ENCODE results near the gene C22orf15. TPM values are rescaled to one million over a fixed set of nuclear protein-coding genes. Genes with fewer than 3 reads are reported as not detected.
"Not testable (repeated sequence)": the region's sequence is repeated elsewhere in the genome, so short reads cannot be mapped to it uniquely, and the experiment has no call there.

C22orf15 gene
- total and polyA plus RNA-seq, 2 donors: 1.3 to 3.3 TPM

DNA sequence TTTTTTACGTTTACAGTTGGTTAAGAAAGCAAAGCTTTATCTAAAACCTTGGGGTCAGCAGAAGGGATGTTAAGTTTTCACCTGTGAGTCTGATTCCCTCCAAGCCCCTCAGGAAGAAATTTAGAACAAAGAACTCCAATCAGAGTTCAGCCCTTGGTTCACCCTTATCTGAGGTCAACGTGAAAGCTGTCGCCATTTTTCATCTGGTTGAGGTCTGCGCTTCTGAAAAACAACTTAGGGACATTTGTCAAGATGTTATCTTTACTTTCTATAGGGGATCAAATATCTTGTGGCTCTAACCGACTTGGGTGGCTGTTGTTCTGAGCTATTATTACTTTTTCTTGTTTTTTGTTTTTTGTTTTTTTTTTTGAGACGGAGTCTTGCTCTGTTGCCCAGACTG is 41.9 kb upstream of the C22orf15 start:
- Histone ChIP-seq H3K27ac (ENCODE audit: low read depth in 1 of 2, low read length in 1 of 2) (no peak overlapping the region), H3K4me3 (ENCODE audit: low read length in 2 of 2) (no peak overlapping the region), H3K27me3 (ENCODE audit: control insufficient read depth in 2 of 2, insufficient read depth in 1 of 2, low read length in 1 of 2) (no peaks in the 10 kb centered on the region), H3K36me3 (ENCODE audit: control insufficient read depth in 2 of 2, insufficient read depth in 2 of 2, low read length in 1 of 2) (no peaks in the 10 kb centered on the region), H3K9me3 (ENCODE audit: control insufficient read depth in 2 of 2, insufficient read depth in 1 of 2, low read length in 1 of 2) (no peaks in the 10 kb centered on the region), H3K4me1 (ENCODE audit: control insufficient read depth in 2 of 2, insufficient read depth in 2 of 2, low read length in 2 of 2) (peaks cover 7 to 13% of the 10 kb centered on the region in 2 donors)
- 95% methylated on average over 6 of the region's 6 CpGs for WGBS
- DNase-seq (ENCODE audit: low read depth in 6 of 9, low spot score in 9 of 9): no peak

DNA sequence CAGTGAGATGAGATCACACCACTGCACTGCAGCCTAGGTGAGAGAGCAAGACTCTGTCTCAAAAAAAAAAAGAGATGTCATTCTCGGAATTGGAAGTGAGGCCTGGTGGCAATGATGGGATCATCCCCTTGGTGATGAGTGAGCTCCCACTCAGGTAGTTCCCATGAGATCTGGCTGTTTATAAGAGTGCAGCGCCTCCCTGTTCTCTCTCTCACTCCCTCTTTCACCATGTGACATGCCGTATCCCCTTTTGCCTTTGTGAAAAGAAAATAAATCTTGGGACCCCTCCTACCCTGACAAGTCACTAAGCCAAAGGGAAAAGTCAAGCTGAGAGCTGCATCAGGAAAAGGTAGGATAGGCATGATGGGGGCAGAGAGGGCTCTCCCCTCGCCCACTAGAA is 40.6 kb upstream of the C22orf15 start:
- Histone ChIP-seq H3K9me3 (ENCODE audit: control insufficient read depth in 2 of 2, insufficient read depth in 1 of 2, low read length in 1 of 2) (no peaks in the 10 kb centered on the region), H3K27me3 (ENCODE audit: control insufficient read depth in 2 of 2, insufficient read depth in 1 of 2, low read length in 1 of 2) (no peaks in the 10 kb centered on the region), H3K4me1 (ENCODE audit: control insufficient read depth in 2 of 2, insufficient read depth in 2 of 2, low read length in 2 of 2) (peaks cover 0 to 5% of the 10 kb centered on the region in 2 donors), H3K4me3 (ENCODE audit: low read length in 2 of 2) (no peak overlapping the region), H3K27ac (ENCODE audit: low read depth in 1 of 2, low read length in 1 of 2) (no peak overlapping the region), H3K36me3 (ENCODE audit: control insufficient read depth in 2 of 2, insufficient read depth in 2 of 2, low read length in 1 of 2) (no peaks in the 10 kb centered on the region)
- no peak for DNase-seq (ENCODE audit: low read depth in 6 of 9, low spot score in 9 of 9)
- 96% methylated on average over 4 of the region's 4 CpGs for WGBS

GRCh38 chr22:23722724-23723123 is 40.1 kb upstream of the C22orf15 start:
- no peaks in the 10 kb centered on the region for H3K27me3 ChIP-seq (ENCODE audit: control insufficient read depth in 2 of 2, insufficient read depth in 1 of 2, low read length in 1 of 2)
- no peaks in the 10 kb centered on the region for H3K4me1 ChIP-seq (ENCODE audit: control insufficient read depth in 2 of 2, insufficient read depth in 2 of 2, low read length in 2 of 2)
- no peaks in the 10 kb centered on the region for H3K9me3 ChIP-seq (ENCODE audit: control insufficient read depth in 2 of 2, insufficient read depth in 1 of 2, low read length in 1 of 2)
- no peak overlapping the region for H3K27ac ChIP-seq (ENCODE audit: low read depth in 1 of 2, low read length in 1 of 2)
- no peak overlapping the region for H3K4me3 ChIP-seq (ENCODE audit: low read length in 2 of 2)
- no peak for DNase-seq (ENCODE audit: low read depth in 6 of 9, low spot score in 9 of 9)
- WGBS: 96% methylated on average over 2 of the region's 2 CpGs
- no peaks in the 10 kb centered on the region for H3K36me3 ChIP-seq (ENCODE audit: control insufficient read depth in 2 of 2, insufficient read depth in 2 of 2, low read length in 1 of 2)

DNA sequence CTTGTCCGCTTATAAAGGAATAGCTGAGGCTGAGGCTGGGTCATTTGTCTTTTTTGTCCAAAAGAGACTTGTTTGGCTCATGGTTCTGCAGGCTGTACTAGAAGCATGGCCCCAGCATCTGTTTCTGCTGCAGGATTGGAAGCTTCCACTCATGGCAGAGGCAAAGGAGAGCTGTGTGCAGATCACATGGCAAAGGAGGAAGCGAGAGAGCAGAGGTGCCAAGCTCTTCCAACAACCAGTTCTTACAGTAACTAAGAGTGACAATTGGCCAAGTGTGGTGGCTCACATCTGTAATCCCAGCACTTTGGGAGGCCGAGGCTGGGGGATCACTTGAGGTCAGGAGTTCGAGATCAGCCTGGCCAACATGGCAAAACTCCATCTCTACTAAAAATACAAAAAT is 34.7 kb upstream of the C22orf15 start:
- not testable (repeated sequence) for H3K9me3 ChIP-seq (ENCODE audit: control insufficient read depth in 2 of 2, insufficient read depth in 1 of 2, low read length in 1 of 2); DNase-seq (ENCODE audit: low read depth in 6 of 9, low spot score in 9 of 9); H3K4me3 ChIP-seq (ENCODE audit: low read length in 2 of 2); H3K27me3 ChIP-seq (ENCODE audit: control insufficient read depth in 2 of 2, insufficient read depth in 1 of 2, low read length in 1 of 2); H3K27ac ChIP-seq (ENCODE audit: low read depth in 1 of 2, low read length in 1 of 2); H3K4me1 ChIP-seq (ENCODE audit: control insufficient read depth in 2 of 2, insufficient read depth in 2 of 2, low read length in 2 of 2); H3K36me3 ChIP-seq (ENCODE audit: control insufficient read depth in 2 of 2, insufficient read depth in 2 of 2, low read length in 1 of 2)
- 95% methylated on average over 4 of the region's 4 CpGs for WGBS

GRCh38 chr22:23737696-23738095 is 25.1 kb upstream of the C22orf15 start:
- no peaks in the 10 kb centered on the region for H3K27me3 ChIP-seq (ENCODE audit: control insufficient read depth in 2 of 2, insufficient read depth in 1 of 2, low read length in 1 of 2)
- peaks cover 0 to 6% of the 10 kb centered on the region in 2 donors for H3K4me1 ChIP-seq (ENCODE audit: control insufficient read depth in 2 of 2, insufficient read depth in 2 of 2, low read length in 2 of 2)
- no peak overlapping the region for H3K4me3 ChIP-seq (ENCODE audit: low read length in 2 of 2)
- no peak overlapping the region for H3K27ac ChIP-seq (ENCODE audit: low read depth in 1 of 2, low read length in 1 of 2)
- no peak for DNase-seq (ENCODE audit: low read depth in 6 of 9, low spot score in 9 of 9)
- H3K36me3 ChIP-seq (ENCODE audit: control insufficient read depth in 2 of 2, insufficient read depth in 2 of 2, low read length in 1 of 2): peaks cover 1 to 4% of the 10 kb centered on the region in 2 donors
- H3K9me3 ChIP-seq (ENCODE audit: control insufficient read depth in 2 of 2, insufficient read depth in 1 of 2, low read length in 1 of 2): no peaks in the 10 kb centered on the region

DNA sequence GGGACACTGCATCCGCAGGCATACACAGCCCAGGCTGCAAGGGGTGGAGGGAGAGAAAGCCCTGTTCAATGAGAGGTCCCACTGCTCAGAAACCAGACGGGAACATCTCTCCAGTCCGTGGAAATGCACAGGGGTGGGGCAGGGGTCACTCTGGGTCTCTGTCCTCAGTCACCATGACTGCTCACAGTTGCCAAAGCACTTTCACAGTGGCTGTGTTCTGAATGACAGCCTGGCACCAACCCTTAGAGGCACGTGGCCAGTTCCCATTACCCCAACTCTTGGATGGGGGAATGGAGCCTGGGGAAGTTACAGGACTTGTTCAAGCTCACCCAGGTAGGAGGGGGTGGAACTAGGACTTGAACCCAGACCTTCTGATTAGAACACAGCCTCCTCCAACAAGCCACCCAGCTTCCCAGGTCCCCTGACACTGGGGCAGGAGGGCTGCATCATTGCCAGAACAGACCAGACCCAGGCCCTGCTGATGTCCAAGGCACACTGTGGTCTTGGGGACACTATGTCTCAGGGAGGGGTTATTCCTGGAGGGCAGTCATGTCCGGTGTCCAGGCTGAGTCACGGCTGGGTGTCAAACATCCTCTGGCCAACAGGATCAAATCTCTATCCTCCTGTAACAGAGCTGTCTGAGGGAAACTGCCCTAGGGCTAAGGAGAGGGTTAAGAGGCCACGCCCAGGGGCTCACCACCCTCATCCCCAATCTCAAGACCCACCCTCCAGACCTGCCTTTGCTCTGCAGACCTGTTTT is 20.1 kb upstream of the C22orf15 start:
- H3K27ac ChIP-seq (ENCODE audit: low read depth in 1 of 2, low read length in 1 of 2): peak overlapping the region; percentile 11 to 26
- no peaks in the 10 kb centered on the region for H3K27me3 ChIP-seq (ENCODE audit: control insufficient read depth in 2 of 2, insufficient read depth in 1 of 2, low read length in 1 of 2)
- no peaks in the 10 kb centered on the region for H3K4me1 ChIP-seq (ENCODE audit: control insufficient read depth in 2 of 2, insufficient read depth in 2 of 2, low read length in 2 of 2)
- no peaks in the 10 kb centered on the region for H3K9me3 ChIP-seq (ENCODE audit: control insufficient read depth in 2 of 2, insufficient read depth in 1 of 2, low read length in 1 of 2)
- 88% methylated on average over 7 of the region's 7 CpGs for WGBS
- H3K4me3 ChIP-seq (ENCODE audit: low read length in 2 of 2): no peak overlapping the region
- no peak for DNase-seq (ENCODE audit: low read depth in 6 of 9, low spot score in 9 of 9)
- H3K36me3 ChIP-seq (ENCODE audit: control insufficient read depth in 2 of 2, insufficient read depth in 2 of 2, low read length in 1 of 2): peaks cover 20 to 22% of the 10 kb centered on the region in 2 donors

DNA sequence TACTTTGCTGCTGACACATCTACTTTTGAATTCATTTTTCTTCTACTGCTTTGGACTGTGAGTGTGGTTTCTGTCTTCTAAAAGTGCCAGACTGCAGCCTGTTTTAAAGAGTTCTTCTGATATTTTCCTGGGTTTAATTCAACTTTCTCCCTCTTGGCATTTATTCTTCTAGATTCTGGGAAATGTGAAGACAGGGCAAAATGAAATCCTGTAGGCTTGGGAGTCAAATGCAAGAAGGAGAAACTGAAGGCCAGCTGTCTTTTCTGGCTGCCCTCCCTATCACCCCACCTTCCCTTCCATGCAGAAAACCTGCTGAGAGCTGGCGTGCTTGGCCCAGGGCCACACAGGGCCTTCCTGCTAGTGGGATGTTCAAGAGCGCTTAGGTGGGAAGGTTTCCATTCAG is 19.5 kb upstream of the C22orf15 start:
- no peak for DNase-seq (ENCODE audit: low read depth in 6 of 9, low spot score in 9 of 9)
- H3K4me1 ChIP-seq (ENCODE audit: control insufficient read depth in 2 of 2, insufficient read depth in 2 of 2, low read length in 2 of 2): no peaks in the 10 kb centered on the region
- H3K9me3 ChIP-seq (ENCODE audit: control insufficient read depth in 2 of 2, insufficient read depth in 1 of 2, low read length in 1 of 2): no peaks in the 10 kb centered on the region
- peak overlapping the region in 1 of 2 donors; percentile 11 for H3K27ac ChIP-seq (ENCODE audit: low read depth in 1 of 2, low read length in 1 of 2)
- H3K36me3 ChIP-seq (ENCODE audit: control insufficient read depth in 2 of 2, insufficient read depth in 2 of 2, low read length in 1 of 2): peaks cover 20 to 22% of the 10 kb centered on the region in 2 donors
- 74% methylated on average over 2 of the region's 2 CpGs for WGBS
- no peak overlapping the region for H3K4me3 ChIP-seq (ENCODE audit: low read length in 2 of 2)
- no peaks in the 10 kb centered on the region for H3K27me3 ChIP-seq (ENCODE audit: control insufficient read depth in 2 of 2, insufficient read depth in 1 of 2, low read length in 1 of 2)

DNA sequence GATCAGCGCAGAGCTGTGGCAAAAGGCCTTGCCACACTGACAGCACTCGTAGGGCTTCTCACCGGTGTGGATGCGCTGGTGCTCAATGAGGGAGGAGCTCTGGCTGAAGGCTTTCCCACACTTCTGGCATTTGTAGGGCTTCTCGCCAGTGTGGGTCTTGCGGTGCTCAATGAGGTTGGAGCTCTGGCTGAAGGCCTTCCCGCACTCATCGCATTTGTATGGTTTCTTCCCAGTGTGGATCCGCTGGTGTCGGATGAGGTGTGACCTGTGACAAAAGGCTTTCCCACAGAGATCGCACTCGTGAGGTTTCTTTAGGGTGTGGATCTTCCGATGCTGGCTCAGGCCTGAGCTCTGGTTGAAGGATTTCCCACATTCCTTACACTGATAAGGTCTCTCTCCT is 18.8 kb upstream of the C22orf15 start:
- H3K27ac ChIP-seq (ENCODE audit: low read depth in 1 of 2, low read length in 1 of 2): no peak overlapping the region
- H3K9me3 ChIP-seq (ENCODE audit: control insufficient read depth in 2 of 2, insufficient read depth in 1 of 2, low read length in 1 of 2): no peaks in the 10 kb centered on the region
- WGBS: 97% methylated on average over 13 of the region's 13 CpGs
- no peak overlapping the region for H3K4me3 ChIP-seq (ENCODE audit: low read length in 2 of 2)
- no peak for DNase-seq (ENCODE audit: low read depth in 6 of 9, low spot score in 9 of 9)
- no peaks in the 10 kb centered on the region for H3K4me1 ChIP-seq (ENCODE audit: control insufficient read depth in 2 of 2, insufficient read depth in 2 of 2, low read length in 2 of 2)
- peaks cover 20 to 22% of the 10 kb centered on the region in 2 donors for H3K36me3 ChIP-seq (ENCODE audit: control insufficient read depth in 2 of 2, insufficient read depth in 2 of 2, low read length in 1 of 2)
- no peaks in the 10 kb centered on the region for H3K27me3 ChIP-seq (ENCODE audit: control insufficient read depth in 2 of 2, insufficient read depth in 1 of 2, low read length in 1 of 2)

DNA sequence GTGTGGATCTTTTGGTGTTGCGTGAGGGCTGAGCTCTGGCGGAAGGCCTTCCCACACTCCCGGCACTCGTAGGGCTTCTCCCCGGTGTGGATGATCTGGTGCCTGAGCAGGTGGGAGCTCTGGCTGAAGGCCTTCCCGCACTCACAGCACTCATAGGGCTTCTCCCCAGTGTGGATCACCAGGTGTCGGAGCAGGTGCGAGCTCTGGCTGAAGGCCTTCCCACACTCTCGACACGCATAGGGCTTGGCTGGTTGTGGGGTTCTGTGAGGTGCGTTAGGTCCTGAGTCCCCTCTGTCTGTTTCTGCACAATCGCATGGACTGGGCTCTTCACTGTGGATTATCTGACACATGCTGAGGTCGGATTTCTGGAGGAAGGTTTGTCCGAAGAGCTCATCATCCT is 18.3 kb upstream of the C22orf15 start:
- H3K9me3 ChIP-seq (ENCODE audit: control insufficient read depth in 2 of 2, insufficient read depth in 1 of 2, low read length in 1 of 2): no peaks in the 10 kb centered on the region
- H3K4me1 ChIP-seq (ENCODE audit: control insufficient read depth in 2 of 2, insufficient read depth in 2 of 2, low read length in 2 of 2): no peaks in the 10 kb centered on the region
- H3K27me3 ChIP-seq (ENCODE audit: control insufficient read depth in 2 of 2, insufficient read depth in 1 of 2, low read length in 1 of 2): no peaks in the 10 kb centered on the region
- H3K27ac ChIP-seq (ENCODE audit: low read depth in 1 of 2, low read length in 1 of 2): no peak overlapping the region
- 97% methylated on average over 14 of the region's 14 CpGs for WGBS
- no peak for DNase-seq (ENCODE audit: low read depth in 6 of 9, low spot score in 9 of 9)
- peaks cover 20 to 22% of the 10 kb centered on the region in 2 donors for H3K36me3 ChIP-seq (ENCODE audit: control insufficient read depth in 2 of 2, insufficient read depth in 2 of 2, low read length in 1 of 2)
- H3K4me3 ChIP-seq (ENCODE audit: low read length in 2 of 2): no peak overlapping the region

Measured in thymus (tissue), 11 donors.